HepG2 (cell line): ENCODE results near the gene EIF3A. TPM values are rescaled to one million over a fixed set of nuclear protein-coding genes. Genes with fewer than 3 reads are reported as not detected.

Experiments
- ATAC-seq: fragments of 200-7000 bp; cut with Tn5 transposase; 3 replicates; pipeline ENCODE4 v1.9.1; 2020; ENCODE audit warnings: mild to moderate bottlenecking, moderate library complexity
- BruUV-seq: library from RNA; stranded (reverse); fragments of 400-500 nt; replicated peaks from 2 replicates; lab custom pipeline; 2021; lab: Mats Ljungman, UMichigan
- CTCF ChIA-PET: fragments of 300-600 bp; formaldehyde crosslinking; extraction: SDS; loops from one replicate; lab custom pipeline; 2021; ENCODE audit warnings: low total read pairs, inconsistent platforms, low intra/inter-chr PET ratio; lab: Yijun Ruan, JAX
- POLR2A ChIA-PET: fragments of 350-600 bp; sonication (Branson Sonifier 250); formaldehyde crosslinking; loops from one replicate; lab custom pipeline; 2020; ENCODE audit warnings: antibody characterized with exemption, inconsistent platforms; lab: Yijun Ruan, JAX
- DNase-seq: peaks from one replicate; pipeline ENCODE4 v3.0.0-alpha.2; 2015; ENCODE audit warnings: low spot score
- FAIRE-seq: peaks from 3 replicates; lab custom pipeline; 2011; peaks lifted over from hg19 to GRCh38; lab: Jason Lieb, UNC
- H2AFZ ChIP-seq: one replicate; pipeline ENCODE4 v1.6.1; 2011; ENCODE audit warnings: low read length, inconsistent platforms
- H3K27ac ChIP-seq: fragments of 300-600 bp; 3 replicates; pipeline ENCODE4 v1.8.0; 2011; ENCODE audit warnings: mixed run types, mild to moderate bottlenecking, mixed read lengths, low read length, inconsistent platforms; ENCODE audit not compliant: insufficient read depth; ENCODE audit errors: extremely low read length
- H3K27me3 ChIP-seq, 2 experiments: fragments of 200-600 bp in 1 of 2; 2 replicates in 1 of 2; 3 replicates in 1 of 2; pipeline versions ENCODE4 v1.6.0 to v1.8.0; 2011; ENCODE audit warnings: low read length in 2 of 2, mild to moderate bottlenecking in 2 of 2, moderate library complexity in 2 of 2, inconsistent platforms in 1 of 2; ENCODE audit not compliant: insufficient read depth in 2 of 2, control insufficient read depth in 1 of 2
- H3K36me3 ChIP-seq, 2 experiments: fragments of 200-600 bp in 1 of 2; replicated peaks in 1 of 2; 2 replicates in 1 of 2; 3 replicates in 1 of 2; pipeline versions ENCODE4 v1.5.1 to v1.8.0; 2011; ENCODE audit warnings: low read length in 2 of 2, inconsistent platforms in 1 of 2; ENCODE audit not compliant: insufficient read depth in 2 of 2, control insufficient read depth in 1 of 2
- H3K4me1 ChIP-seq: 2 replicates; pipeline ENCODE4 v1.5.1; 2012; ENCODE audit warnings: low read length, inconsistent platforms; ENCODE audit not compliant: insufficient read depth
- H3K4me2 ChIP-seq: 2 replicates; pipeline ENCODE4 v1.6.0; 2011; ENCODE audit warnings: low read depth, low read length, inconsistent platforms
- H3K4me3 ChIP-seq, 3 experiments: fragments of 200-600 bp in 1 of 3; sonication (generic), shearing (Covaris generic) in 1 of 3; replicated peaks in 1 of 3; 2 replicates each; pipeline ENCODE4 v1.5.1; 2011 to 2016; ENCODE audit warnings: low read length in 3 of 3, inconsistent platforms in 2 of 3, low read depth in 2 of 3, mild to moderate bottlenecking in 2 of 3, control low read depth in 1 of 3, mixed read lengths in 1 of 3; ENCODE audit not compliant: insufficient read depth in 1 of 3
- H3K79me2 ChIP-seq: one replicate; pipeline ENCODE4 v1.6.1; 2011; ENCODE audit warnings: low read length, inconsistent platforms; ENCODE audit not compliant: insufficient read depth
- H3K9ac ChIP-seq: 2 replicates; pipeline ENCODE4 v1.6.0; 2011; ENCODE audit warnings: mild to moderate bottlenecking, low read depth, low read length, inconsistent platforms; ENCODE audit not compliant: insufficient read depth
- H3K9me3 ChIP-seq: 2 replicates; pipeline ENCODE4 v1.5.1; 2012; ENCODE audit warnings: mild to moderate bottlenecking, low read length
- H4K20me1 ChIP-seq: 2 replicates; pipeline ENCODE4 v1.6.0; 2011; ENCODE audit warnings: inconsistent platforms, mild to moderate bottlenecking, low read length, moderate library complexity; ENCODE audit not compliant: insufficient read depth
- ESRRA ChIP-seq: sonication (generic); formaldehyde crosslinking; IDR thresholded peaks from 2 replicates; pipeline ENCODE4 v1.5.1; 2020; ENCODE audit warnings: mild to moderate bottlenecking, low read depth, missing genetic modification reagents
- GABPB1 ChIP-seq: IDR thresholded peaks from 2 replicates; pipeline ENCODE4 v1.6.1; 2016; ENCODE audit warnings: mild to moderate bottlenecking, missing genetic modification reagents, moderate library complexity, missing compliant biosample characterization
- HNF1B ChIP-seq: sonication (generic); formaldehyde crosslinking; IDR thresholded peaks from 2 replicates; pipeline ENCODE4 v1.5.1; 2020; ENCODE audit warnings: mild to moderate bottlenecking, moderate library complexity, missing genetic modification reagents
- KLF16 ChIP-seq, 2 experiments: sonication (generic) in 1 of 2; formaldehyde crosslinking in 1 of 2; IDR thresholded peaks; 2 replicates each; pipeline versions ENCODE4 v1.6.1 to v1.8.0; 2016 to 2023; ENCODE audit warnings: missing genetic modification reagents in 2 of 2, missing compliant biosample characterization in 1 of 2
- PAF1 ChIP-seq: IDR thresholded peaks from 2 replicates; pipeline ENCODE4 v1.6.1; 2016; ENCODE audit warnings: missing genetic modification reagents, missing compliant biosample characterization
- SP1 ChIP-seq, 2 experiments: fragments of 450-650 bp in 1 of 2; sonication (generic) in 1 of 2; formaldehyde crosslinking in 1 of 2; IDR thresholded peaks; 2 replicates each; pipeline versions ENCODE4 v1.4.0 to v1.6.1; 2016 to 2020; ENCODE audit warnings: missing genetic modification reagents in 1 of 2
- TCF7L2 ChIP-seq: IDR thresholded peaks from 2 replicates; pipeline ENCODE4 v1.6.1; 2011; ENCODE audit warnings: mild to moderate bottlenecking, low read depth, low read length, moderate library complexity
- TFAP4 ChIP-seq: sonication (generic); IDR thresholded peaks from 2 replicates; pipeline ENCODE4 v1.6.1; 2016; ENCODE audit warnings: low read depth, borderline replicate concordance
- TGIF2 ChIP-seq: IDR thresholded peaks from 2 replicates; pipeline ENCODE4 v1.6.1; 2016; ENCODE audit warnings: control low read depth, missing compliant biosample characterization
- TOE1 ChIP-seq: sonication (generic); formaldehyde crosslinking; IDR thresholded peaks from 2 replicates; pipeline ENCODE4 v1.4.0; 2020; ENCODE audit warnings: mild to moderate bottlenecking, missing genetic modification reagents
- ZFP82 ChIP-seq: sonication (generic); formaldehyde crosslinking; IDR thresholded peaks from 2 replicates; pipeline ENCODE4 v1.5.1; 2020; ENCODE audit warnings: mild to moderate bottlenecking, missing genetic modification reagents, borderline replicate concordance
- ZNF138 ChIP-seq: sonication (generic); formaldehyde crosslinking; IDR thresholded peaks from 2 replicates; pipeline ENCODE4 v1.5.0; 2020; ENCODE audit warnings: mild to moderate bottlenecking, low read depth, missing genetic modification reagents
- ZNF34 ChIP-seq: sonication (generic); formaldehyde crosslinking; IDR thresholded peaks from 2 replicates; pipeline ENCODE4 v1.4.0; 2020; ENCODE audit warnings: mild to moderate bottlenecking, missing genetic modification reagents, borderline replicate concordance
- ZNF563 ChIP-seq: sonication (generic); formaldehyde crosslinking; IDR thresholded peaks from 2 replicates; pipeline ENCODE4 v1.8.0; 2022; ENCODE audit warnings: mild to moderate bottlenecking, moderate library complexity, missing genetic modification reagents
- ZNF746 ChIP-seq: sonication (generic); formaldehyde crosslinking; IDR thresholded peaks from 2 replicates; pipeline ENCODE4 v1.8.0; 2022; ENCODE audit warnings: mild to moderate bottlenecking, missing genetic modification reagents
- ZNF772 ChIP-seq: sonication (generic); formaldehyde crosslinking; IDR thresholded peaks from 2 replicates; pipeline ENCODE4 v1.5.0; 2020; ENCODE audit warnings: mild to moderate bottlenecking, missing genetic modification reagents
- ZNF788 ChIP-seq: sonication (generic); formaldehyde crosslinking; IDR thresholded peaks from 2 replicates; pipeline ENCODE4 v1.5.0; 2020; ENCODE audit warnings: mild to moderate bottlenecking, missing genetic modification reagents, borderline replicate concordance
- WGBS: methylation state at CpG from one replicate; pipeline ENCODE4 v1.1.6; 2017; ENCODE audit warnings: low lambda C conversion rate; 5-methylcytosine and 5-hydroxymethylcytosine counted together
- in situ Hi-C: cut with HindIII; loops from 2 replicates; pipeline ENCODE4 v1.10.0; 2017; ENCODE audit warnings: low pct_unique_long_range_greater_than_20kb; ENCODE audit not compliant: extremely low pct_ligation_motif_present
- intact Hi-C: fragments of 100-400 bp; cut with micrococcal nuclease; formaldehyde crosslinking; loops from one replicate; pipeline ENCODE4 v1.10.0; 2022; ENCODE audit not compliant: unreplicated experiment
- polyA plus RNA-seq, 8 experiments: library from polyadenylated mRNA; depleted of rRNA in 3 of 8; stranded (reverse) in 7 of 8; unstranded in 1 of 8; fragments of >200 nt; fragmentation: Illumina TruSeq in 4 of 8; extraction: Trizol in 4 of 8; gene quantifications; 2 replicates each; pipeline versions ENCODE4 v1.2.1 to v1.2.3, GENCODE V29; 2011 to 2016; ENCODE audit warnings: low read depth in 4 of 8, missing spikeins in 1 of 8, mixed read lengths in 1 of 8; ENCODE audit not compliant: insufficient read depth in 1 of 8
- total RNA-seq, 5 experiments: library from RNA; depleted of rRNA; stranded (reverse); fragments of >200 nt; fragmentation: Illumina TruSeq; extraction: Trizol; gene quantifications; 2 replicates each; pipeline ENCODE4 v1.2.3, GENCODE V29; 2016; ENCODE audit warnings: low read depth in 1 of 5

EIF3A gene
- total and polyA plus RNA-seq, 2 of the 13 experiments (the other 11 are each of a cell fraction or from before 2014, with no cell fraction given): 25.6 to 117 TPM

GRCh38 chr10:119095640-119096039, 15.0 kb upstream of the EIF3A start:
- Histone ChIP-seq H3K79me2 (no peaks in the 10 kb centered on the region), H3K4me1 (peaks cover 32% of the 10 kb centered on the region), H3K36me3 (no peaks in the 10 kb centered on the region), H3K9ac (no peak overlapping the region), H3K27me3 (no peaks in the 10 kb centered on the region; a peak in 2 of 5 replicates), H2AFZ (no peak overlapping the region), H3K4me2 (no peak overlapping the region), H3K27ac (no peak overlapping the region), H4K20me1 (no peaks in the 10 kb centered on the region), H3K9me3 (no peaks in the 10 kb centered on the region), H3K4me3 (no peak overlapping the region)
- ChIA-PET POLR2A (interaction anchor here (0.9 kb wide), 1 partner anchor 15 kb away, joined by 3 read pairs; no protein-coding TSS in a partner anchor), CTCF (no interaction called here)
- no peak for TF ChIP-seq PAF1 (CRISPR knock-in tag)
- no peak for TF ChIP-seq ZNF563 (CRISPR knock-in tag)
- no peak for TF ChIP-seq KLF16 (CRISPR knock-in tag; IDR thresholded peaks at IDR 0.05)
- no peak for TF ChIP-seq TGIF2 (CRISPR knock-in tag)
- no peak for TF ChIP-seq ZNF34 (CRISPR knock-in tag)
- TF ChIP-seq TCF7L2: no peak
- TF ChIP-seq ZNF746 (CRISPR knock-in tag): no peak
- no peak for TF ChIP-seq TOE1
- no peak for TF ChIP-seq SP1 (IDR thresholded peaks at IDR 0.05)
- TF ChIP-seq SP1 (CRISPR knock-in tag; IDR thresholded peaks at IDR 0.05): no peak
- TF ChIP-seq GABPB1 (CRISPR knock-in tag): no peak
- TF ChIP-seq ZNF772 (CRISPR knock-in tag): no peak
- no peak for DNase-seq
- in situ Hi-C loops (no loop called here), intact Hi-C loops (no loop called here)
- no TSS peak for BruUV-seq
- FAIRE-seq: no peak
- WGBS: 39% methylated on average over 4 of the region's 4 CpGs
- ATAC-seq: no peak

GRCh38 chr10:119090968-119091367, 10.4 kb upstream of the EIF3A start:
- no peak overlapping the region for H3K4me3 ChIP-seq
- intact Hi-C loops (no loop called here), in situ Hi-C loops (no loop called here)
- no peaks in the 10 kb centered on the region for H4K20me1 ChIP-seq
- H3K79me2 ChIP-seq: no peaks in the 10 kb centered on the region
- H3K9ac ChIP-seq: no peak overlapping the region
- ATAC-seq (no peak), FAIRE-seq (no peak), DNase-seq (no peak)
- H3K36me3 ChIP-seq: no peaks in the 10 kb centered on the region
- H3K4me1 ChIP-seq: peaks cover 37% of the 10 kb centered on the region
- H3K27ac ChIP-seq: no peak overlapping the region
- H3K9me3 ChIP-seq: no peaks in the 10 kb centered on the region
- no peak overlapping the region for H2AFZ ChIP-seq
- H3K27me3 ChIP-seq: no peaks in the 10 kb centered on the region; a peak in 2 of 5 replicates
- BruUV-seq: no TSS peak
- no peak overlapping the region for H3K4me2 ChIP-seq
- CTCF ChIA-PET: no interaction called here
- POLR2A ChIA-PET: no interaction called here
- 35% methylated on average over 5 of the region's 5 CpGs for WGBS
- TF ChIP-seq TFAP4 (no peak), HNF1B (CRISPR knock-in tag) (no peak), ZNF138 (CRISPR knock-in tag) (no peak), ESRRA (CRISPR knock-in tag) (no peak), ZNF788 (CRISPR knock-in tag) (no peak), ZFP82 (CRISPR knock-in tag) (no peak)
